Activated CD4-positive, alpha-beta T cell treated with anti-CD3 and anti-CD28 coated beads, Interleukin-2, amount 50 U/mL, for 1 hour (primary cell): ENCODE measurements around the gene CHAT.

ENCODE experiments used
- DNase-seq: peaks from one replicate; pipeline ENCODE4 v3.0.0-alpha.2; 2020

CHAT gene

GRCh38 chr10:49612513-49613164 lies 1.2 kb upstream of the CHAT start:
- no peak for DNase-seq

- no peak for DNase-seq
Measured at GRCh38 chr10:49613165-49613881, 514 bp upstream of the CHAT start.

GRCh38 chr10:49614242-49615198 lies 683 bp downstream of the CHAT start:
- no peak for DNase-seq

- DNase-seq, result no peak
Measured at GRCh38 chr10:49615213-49615612, 1.4 kb downstream of the CHAT start.

- no peak for DNase-seq
Measured at GRCh38 chr10:49615721-49616120, 1.9 kb downstream of the CHAT start.

GRCh38 chr10:49616421-49617101 lies 2.7 kb downstream of the CHAT start:
- DNase-seq, result no peak

- DNase-seq, result no peak
Measured at GRCh38 chr10:49617121-49618020, 3.5 kb downstream of the CHAT start.

- DNase-seq, result no peak
Measured at GRCh38 chr10:49618821-49619220, 5.0 kb downstream of the CHAT start.

- DNase-seq, result no peak
Measured at GRCh38 chr10:49619613-49620012, 5.8 kb downstream of the CHAT start.

- no peak for DNase-seq
Measured at GRCh38 chr10:49620286-49620810, 6.5 kb downstream of the CHAT start.

GRCh38 chr10:49620841-49621378 lies 7.1 kb downstream of the CHAT start:
- no peak for DNase-seq

GRCh38 chr10:49621561-49621960 lies 7.7 kb downstream of the CHAT start:
- no peak for DNase-seq

GRCh38 chr10:49622426-49623425 lies 8.9 kb downstream of the CHAT start:
- no peak for DNase-seq

GRCh38 chr10:49624629-49625028 lies 10.8 kb downstream of the CHAT start:
- DNase-seq, result no peak

GRCh38 chr10:49625411-49625810 lies 11.6 kb downstream of the CHAT start:
- no peak for DNase-seq

GRCh38 chr10:49627038-49627437 lies 13.2 kb downstream of the CHAT start:
- DNase-seq, result no peak

- DNase-seq, result no peak
Measured at GRCh38 chr10:49627644-49628247, 13.9 kb downstream of the CHAT start.

- DNase-seq, result no peak
Measured at GRCh38 chr10:49628599-49628998, 14.8 kb downstream of the CHAT start.

- DNase-seq, result no peak
Measured at GRCh38 chr10:49629431-49629881, 15.6 kb downstream of the CHAT start.
